Measurements from ENCODE around the gene IRF1.
"Not testable (repeated sequence)": the region's sequence is repeated elsewhere in the genome, so short reads cannot be mapped to it uniquely, and the experiment has no call there.

IRF1 gene

GRCh38 chr5:132490484-132491367, at the start of gene IRF1:
IRF1 (minus strand) TSS chr5:132490773; CDS start chr5:132489478, 1,295 bp downstream.
- in situ Hi-C loops (cut with HindIII; ENCODE audit: low sequenced_read_pairs): no loop called here

GRCh38 chr5:132540149-132540548, 49.6 kb upstream of the IRF1 start:
- in situ Hi-C loops (cut with HindIII; ENCODE audit: low sequenced_read_pairs): no loop called here

- in situ Hi-C loops (cut with HindIII; ENCODE audit: low sequenced_read_pairs): no loop called here
Observed at GRCh38 chr5:132539716-132540115, 49.1 kb upstream of the IRF1 start.

- in situ Hi-C loops (cut with HindIII; ENCODE audit: low sequenced_read_pairs): no loop called here
Observed at GRCh38 chr5:132530946-132531345, 40.4 kb upstream of the IRF1 start.

GRCh38 chr5:132528866-132529634, 38.5 kb upstream of the IRF1 start:
- in situ Hi-C loops (cut with HindIII; ENCODE audit: low sequenced_read_pairs): no loop called here

GRCh38 chr5:132528021-132528420, 37.4 kb upstream of the IRF1 start:
- in situ Hi-C loops (cut with HindIII; ENCODE audit: low sequenced_read_pairs): no loop called here

GRCh38 chr5:132526974-132527564, 36.5 kb upstream of the IRF1 start:
- in situ Hi-C loops (cut with HindIII; ENCODE audit: low sequenced_read_pairs): no loop called here

GRCh38 chr5:132526290-132526973, 35.9 kb upstream of the IRF1 start:
- in situ Hi-C loops (cut with HindIII; ENCODE audit: low sequenced_read_pairs): no loop called here

- in situ Hi-C loops (cut with HindIII; ENCODE audit: low sequenced_read_pairs): no loop called here
Observed at GRCh38 chr5:132525299-132525724, 34.7 kb upstream of the IRF1 start.

- in situ Hi-C loops (cut with HindIII; ENCODE audit: low sequenced_read_pairs): not testable (repeated sequence)
Observed at GRCh38 chr5:132524877-132525276, 34.3 kb upstream of the IRF1 start.

GRCh38 chr5:132522067-132522466, 31.5 kb upstream of the IRF1 start:
- in situ Hi-C loops (cut with HindIII; ENCODE audit: low sequenced_read_pairs): not testable (repeated sequence)

- in situ Hi-C loops (cut with HindIII; ENCODE audit: low sequenced_read_pairs): not testable (repeated sequence)
Observed at GRCh38 chr5:132513618-132514336, 23.2 kb upstream of the IRF1 start.

- in situ Hi-C loops (cut with HindIII; ENCODE audit: low sequenced_read_pairs): no loop called here
Observed at GRCh38 chr5:132510076-132510475, 19.5 kb upstream of the IRF1 start.

GRCh38 chr5:132506094-132506692, 15.6 kb upstream of the IRF1 start:
- in situ Hi-C loops (cut with HindIII; ENCODE audit: low sequenced_read_pairs): no loop called here

- in situ Hi-C loops (cut with HindIII; ENCODE audit: low sequenced_read_pairs): no loop called here
Observed at GRCh38 chr5:132505641-132506040, 15.1 kb upstream of the IRF1 start.

GRCh38 chr5:132504746-132505145, 14.2 kb upstream of the IRF1 start:
- in situ Hi-C loops (cut with HindIII; ENCODE audit: low sequenced_read_pairs): no loop called here

- in situ Hi-C loops (cut with HindIII; ENCODE audit: low sequenced_read_pairs): no loop called here
Observed at GRCh38 chr5:132503244-132503643, 12.7 kb upstream of the IRF1 start.

GRCh38 chr5:132501961-132502931, 11.7 kb upstream of the IRF1 start:
- in situ Hi-C loops (cut with HindIII; ENCODE audit: low sequenced_read_pairs): no loop called here

- in situ Hi-C loops (cut with HindIII; ENCODE audit: low sequenced_read_pairs): no loop called here
Observed at GRCh38 chr5:132501629-132501956, 11.0 kb upstream of the IRF1 start.

Data from endothelial cell of hepatic sinusoid (primary cell).